OCI-LY1 (cell line): ENCODE results near the gene SURF6.
"Not testable (repeated sequence)": the region's sequence is repeated elsewhere in the genome, so short reads cannot be mapped to it uniquely, and the experiment has no call there.

Experiments used
- EZH2 ChIP-seq: fragments of 200-600 bp; sonication (generic), shearing (Covaris generic); IDR thresholded peaks from 2 replicates; pipeline ENCODE4 v1.8.0; 2017; ENCODE audit warnings: borderline replicate concordance, mixed run types, mild to moderate bottlenecking, antibody characterized with exemption, low read length, moderate library complexity, mixed read lengths
- TF ChIP-seq, protein P1 (sequence below): fragments of 200-600 bp; sonication (generic), shearing (Covaris generic); IDR thresholded peaks from 2 replicates; pipeline ENCODE4 v1.5.1; 2017; ENCODE audit warnings: mild to moderate bottlenecking, antibody characterized with exemption, low read length, moderate library complexity, mixed read lengths

DNA sequence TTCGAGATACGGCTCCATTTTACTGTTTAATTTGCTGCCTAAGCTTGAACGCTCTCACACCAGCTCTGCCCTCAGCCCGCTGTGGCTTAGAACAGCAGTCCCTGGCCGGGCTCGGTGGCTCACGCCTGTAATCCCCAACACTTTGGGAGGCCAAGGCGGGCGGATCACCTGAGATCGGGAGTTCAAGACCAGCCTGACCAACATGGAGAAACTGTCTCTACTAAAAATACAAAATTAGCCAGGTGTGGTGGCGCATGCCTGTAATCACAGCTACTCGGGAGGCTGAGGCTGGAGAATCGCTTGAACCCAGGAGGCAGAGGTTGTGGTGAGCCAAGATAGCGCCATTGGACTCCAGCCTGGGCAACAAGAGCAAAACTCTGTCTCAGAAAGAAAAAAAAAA is 41.3 kb upstream of the SURF6 start:
- TF ChIP-seq, protein P1, sequence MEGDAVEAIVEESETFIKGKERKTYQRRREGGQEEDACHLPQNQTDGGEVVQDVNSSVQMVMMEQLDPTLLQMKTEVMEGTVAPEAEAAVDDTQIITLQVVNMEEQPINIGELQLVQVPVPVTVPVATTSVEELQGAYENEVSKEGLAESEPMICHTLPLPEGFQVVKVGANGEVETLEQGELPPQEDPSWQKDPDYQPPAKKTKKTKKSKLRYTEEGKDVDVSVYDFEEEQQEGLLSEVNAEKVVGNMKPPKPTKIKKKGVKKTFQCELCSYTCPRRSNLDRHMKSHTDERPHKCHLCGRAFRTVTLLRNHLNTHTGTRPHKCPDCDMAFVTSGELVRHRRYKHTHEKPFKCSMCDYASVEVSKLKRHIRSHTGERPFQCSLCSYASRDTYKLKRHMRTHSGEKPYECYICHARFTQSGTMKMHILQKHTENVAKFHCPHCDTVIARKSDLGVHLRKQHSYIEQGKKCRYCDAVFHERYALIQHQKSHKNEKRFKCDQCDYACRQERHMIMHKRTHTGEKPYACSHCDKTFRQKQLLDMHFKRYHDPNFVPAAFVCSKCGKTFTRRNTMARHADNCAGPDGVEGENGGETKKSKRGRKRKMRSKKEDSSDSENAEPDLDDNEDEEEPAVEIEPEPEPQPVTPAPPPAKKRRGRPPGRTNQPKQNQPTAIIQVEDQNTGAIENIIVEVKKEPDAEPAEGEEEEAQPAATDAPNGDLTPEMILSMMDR = not testable (repeated sequence)
- TF ChIP-seq EZH2 = not testable (repeated sequence)
